ENCODE measurements around the gene TNS3. TPM values are rescaled to one million over a fixed set of nuclear protein-coding genes. Genes with fewer than 3 reads are reported as not detected.

Gene TNS3
- polyA plus RNA-seq, 3 donors = 5.2 to 30.3 (median 7.9) TPM

DNA sequence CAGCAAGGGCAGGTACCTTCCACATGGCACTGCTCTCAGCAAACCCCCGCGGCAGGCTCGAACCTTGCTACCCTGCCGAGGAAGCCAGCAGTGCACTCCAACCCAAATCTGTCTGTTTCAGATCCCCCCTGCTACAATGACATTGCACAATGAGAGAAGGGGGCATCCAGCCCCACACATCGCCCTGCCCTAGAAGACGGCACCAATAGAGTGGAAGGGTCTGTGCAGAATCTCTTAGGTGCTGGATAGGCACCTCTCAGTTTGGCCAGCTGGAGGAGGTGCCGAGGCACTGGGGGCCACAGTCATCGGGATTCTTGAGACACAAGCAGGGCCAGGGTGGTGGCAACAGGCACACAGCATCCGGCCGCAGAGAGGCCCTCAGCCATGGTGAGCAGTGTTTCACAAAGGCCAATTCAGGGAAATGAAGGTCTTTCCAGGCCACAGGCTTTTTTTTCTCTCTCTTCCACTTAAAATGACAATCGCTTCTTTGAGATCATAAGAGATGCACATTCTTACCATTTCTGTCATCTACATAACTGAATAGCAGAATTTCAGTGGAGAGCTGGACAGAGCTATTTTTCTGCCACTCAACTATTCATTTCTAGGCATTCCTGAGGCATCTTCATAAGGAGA lies 281.3 kb downstream of the TNS3 start:
- no peak for DNase-seq
- Histone ChIP-seq H3K79me2 (ENCODE audit: insufficient read depth, low read length) (no peaks in the 10 kb centered on the region), H2AFZ (ENCODE audit: insufficient read depth, low read depth, low read length, poor library complexity, severe bottlenecking) (no peak overlapping the region), H3K4me3 (replicated peaks in 1 of 3; ENCODE audit: low read depth in 2 of 3, low read length in 3 of 3) (no peak overlapping the region), H3K9ac (ENCODE audit: insufficient read depth, low read length, poor library complexity, severe bottlenecking) (no peak overlapping the region), H3K36me3 (replicated peaks in 1 of 2; ENCODE audit: control insufficient read depth in 1 of 2, insufficient read depth in 2 of 2, low read length in 2 of 2) (peaks cover 87 to 100% of the 10 kb centered on the region in 2 donors), H3K9me3 (replicated peaks in 1 of 2; ENCODE audit: control insufficient read depth in 1 of 2, insufficient read depth in 1 of 2, low read length in 2 of 2) (no peaks in the 10 kb centered on the region), H3K27me3 (ENCODE audit: control insufficient read depth in 2 of 2, insufficient read depth in 2 of 2, low read length in 2 of 2) (no peaks in the 10 kb centered on the region), H3K4me2 (replicated peaks; ENCODE audit: extremely low read depth, low read length, poor library complexity, severe bottlenecking) (no peak overlapping the region), H3K27ac (ENCODE audit: low read depth in 1 of 2, low read length in 2 of 2) (no peak overlapping the region), H3K4me1 (ENCODE audit: control insufficient read depth in 1 of 2, insufficient read depth in 2 of 2, low read length in 2 of 2) (no peaks in the 10 kb centered on the region), H4K20me1 (ENCODE audit: insufficient read depth, low read length) (peaks cover 7% of the 10 kb centered on the region)
- TF ChIP-seq CTCF (IDR thresholded peaks at IDR 0.05) = no peak
- 97% methylated on average over 10 of the region's 11 CpGs for WGBS (ENCODE audit: insufficient coverage)
- Mint-ChIP-seq H3K27me3 (ENCODE audit: low read depth in 3 of 3) (peaks cover 0 to 1% (median 0%) of the 10 kb centered on the region in 3 donors), H3K9me3 (no peaks in the 10 kb centered on the region), H3K4me1 (no peaks in the 10 kb centered on the region), H3K4me3 (no peak overlapping the region), H3K36me3 (peaks cover 77 to 91% of the 10 kb centered on the region in 2 donors), H3K27ac (peak overlapping the region in 3 of 7 donors; percentile 26 to 73 (median 67))
- intact Hi-C loops (cut with micrococcal nuclease) = no loop called here

- no peak overlapping the region for H2AFZ ChIP-seq (ENCODE audit: insufficient read depth, low read depth, low read length, poor library complexity, severe bottlenecking)
- H3K27ac ChIP-seq (ENCODE audit: low read depth in 1 of 2, low read length in 2 of 2) = no peak overlapping the region
- no peaks in the 10 kb centered on the region for H3K4me1 ChIP-seq (ENCODE audit: control insufficient read depth in 1 of 2, insufficient read depth in 2 of 2, low read length in 2 of 2)
- no peaks in the 10 kb centered on the region for H3K9me3 ChIP-seq (replicated peaks in 1 of 2; ENCODE audit: control insufficient read depth in 1 of 2, insufficient read depth in 1 of 2, low read length in 2 of 2)
- Mint-ChIP-seq H3K27me3 (ENCODE audit: low read depth in 3 of 3) (peaks cover 0 to 1% (median 0%) of the 10 kb centered on the region in 3 donors), H3K36me3 (peaks cover 78 to 91% of the 10 kb centered on the region in 2 donors), H3K9me3 (no peaks in the 10 kb centered on the region), H3K4me1 (no peaks in the 10 kb centered on the region), H3K27ac (peak overlapping the region in 1 of 7 donors; percentile 42), H3K4me3 (no peak overlapping the region)
- H3K79me2 ChIP-seq (ENCODE audit: insufficient read depth, low read length) = no peaks in the 10 kb centered on the region
- peaks cover 9% of the 10 kb centered on the region for H4K20me1 ChIP-seq (ENCODE audit: insufficient read depth, low read length)
- H3K27me3 ChIP-seq (ENCODE audit: control insufficient read depth in 2 of 2, insufficient read depth in 2 of 2, low read length in 2 of 2) = no peaks in the 10 kb centered on the region
- WGBS (ENCODE audit: insufficient coverage) = 96% methylated on average over 4 of the region's 8 CpGs
- intact Hi-C loops (cut with micrococcal nuclease) = no loop called here
- H3K36me3 ChIP-seq (replicated peaks in 1 of 2; ENCODE audit: control insufficient read depth in 1 of 2, insufficient read depth in 2 of 2, low read length in 2 of 2) = peaks cover 91 to 100% of the 10 kb centered on the region in 2 donors
- H3K4me2 ChIP-seq (replicated peaks; ENCODE audit: extremely low read depth, low read length, poor library complexity, severe bottlenecking) = no peak overlapping the region
- DNase-seq = no peak
- H3K4me3 ChIP-seq (replicated peaks in 1 of 3; ENCODE audit: low read depth in 2 of 3, low read length in 3 of 3) = no peak overlapping the region
- no peak overlapping the region for H3K9ac ChIP-seq (ENCODE audit: insufficient read depth, low read length, poor library complexity, severe bottlenecking)
- no peak for TF ChIP-seq CTCF (IDR thresholded peaks at IDR 0.05)
Observed at GRCh38 chr7:47299496-47299895, 282.4 kb downstream of the TNS3 start.

All from CD14-positive monocyte (primary cell).